ENCODE data around the gene CORO7.

Gene CORO7

GRCh38 chr16:4426021-4426684, 9.8 kb upstream of the CORO7 start:
- no peak for DNase-seq (ENCODE audit: low read depth)

DNA sequence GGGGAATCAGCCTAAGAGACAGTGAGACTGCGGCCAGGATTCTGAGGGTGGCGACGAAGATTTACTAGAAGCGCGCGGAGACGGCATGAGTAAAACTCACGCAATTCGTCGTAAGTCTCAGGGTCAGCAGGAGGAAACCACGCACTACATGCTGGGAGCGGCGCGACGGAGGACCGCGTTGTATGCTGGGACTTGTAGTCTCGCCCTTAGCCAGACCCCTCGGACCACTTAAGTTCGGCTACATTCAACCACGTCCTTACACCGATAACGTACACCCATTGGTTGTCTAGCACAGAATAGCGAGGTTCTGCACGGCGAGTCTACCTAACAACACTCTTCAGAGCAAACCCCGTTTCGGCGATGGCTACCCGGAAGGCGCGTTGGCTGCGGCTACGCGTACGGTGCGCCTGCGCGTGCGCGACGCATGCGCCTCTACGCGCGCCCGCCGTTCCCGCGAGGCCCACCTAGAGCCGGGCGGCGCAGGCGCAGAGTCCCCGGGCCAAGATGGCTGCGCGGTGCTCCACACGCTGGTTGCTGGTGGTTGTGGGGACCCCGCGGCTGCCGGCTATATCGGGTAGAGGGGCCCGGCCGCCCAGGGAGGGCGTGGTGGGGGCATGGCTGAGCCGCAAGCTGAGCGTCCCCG, 9.1 kb upstream of the CORO7 start, which contains the start of gene DNAJA3:
TSS of gene DNAJA3 (plus strand) at position 491 of the 643 bp plus-strand sequence. CDS start at position 505, 14 bp downstream.
- peak; percentile 97 for DNase-seq (ENCODE audit: low read depth)

GRCh38 chr16:4420505-4421105, 4.2 kb upstream of the CORO7 start:
- DNase-seq (ENCODE audit: low read depth), result no peak

GRCh38 chr16:4419402-4419959, 3.1 kb upstream of the CORO7 start:
- DNase-seq (ENCODE audit: low read depth), result no peak

GRCh38 chr16:4415538-4416199, 727 bp downstream of the CORO7 start:
- DNase-seq (ENCODE audit: low read depth), result no peak

DNA sequence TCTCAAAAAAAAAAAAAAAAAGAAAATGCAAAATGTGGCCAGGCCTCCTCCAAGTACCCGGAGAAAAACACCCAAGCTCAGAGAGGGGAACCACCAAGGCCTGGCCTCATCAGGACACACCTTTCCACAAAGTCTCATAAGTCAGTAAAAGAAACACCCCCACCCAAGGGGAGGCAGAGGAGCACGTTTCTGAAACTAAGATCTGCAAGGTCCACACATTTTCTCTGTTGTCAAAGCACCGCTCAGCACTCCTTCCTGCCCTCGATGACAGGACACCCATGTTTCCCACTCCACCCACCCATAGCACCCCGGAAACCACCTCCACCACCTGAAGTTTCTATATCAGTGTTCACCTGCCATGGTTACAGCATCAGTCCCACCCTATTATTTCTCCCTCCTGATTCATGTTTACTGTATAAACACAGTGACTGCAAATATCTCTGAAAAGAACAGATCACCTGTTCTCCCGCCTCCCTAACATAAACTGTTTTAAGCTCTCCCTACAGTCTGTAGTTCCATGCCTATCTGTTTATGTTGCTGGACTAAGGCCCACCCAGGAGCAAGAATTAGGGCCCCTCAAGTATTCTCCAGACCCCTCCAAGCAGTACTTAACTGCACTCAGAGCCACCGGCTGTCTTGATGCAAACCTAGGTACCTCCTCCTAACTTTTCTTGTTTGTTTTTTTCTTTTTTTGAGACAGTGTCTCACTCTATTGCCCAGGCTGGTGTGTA, 2.0 kb downstream of the CORO7 start:
- DNase-seq (ENCODE audit: low read depth), result no peak

DNA sequence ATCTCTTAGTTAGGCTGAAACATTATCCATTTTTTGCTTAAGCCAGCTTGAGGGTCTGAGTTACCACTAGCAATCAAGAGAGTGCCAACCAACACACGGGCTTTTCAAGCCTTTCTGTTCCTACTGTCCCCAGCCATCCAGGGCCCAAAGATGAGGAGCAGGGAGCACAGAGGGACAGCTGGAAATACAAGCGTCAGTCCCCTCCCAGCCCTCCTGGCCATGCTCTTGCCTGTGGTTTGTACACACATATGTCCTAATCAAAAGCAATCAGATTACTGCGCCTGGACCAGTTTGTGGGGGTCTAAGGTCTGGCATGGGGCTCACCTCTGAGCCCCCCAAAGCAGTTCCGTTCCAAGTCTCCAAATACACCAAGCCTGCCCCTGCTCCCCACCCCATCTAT, 3.5 kb downstream of the CORO7 start:
- DNase-seq (ENCODE audit: low read depth), result no peak

- no peak for DNase-seq (ENCODE audit: low read depth)
These were observed 4.2 kb downstream of the CORO7 start for GRCh38 chr16:4412159-4412558.

DNA sequence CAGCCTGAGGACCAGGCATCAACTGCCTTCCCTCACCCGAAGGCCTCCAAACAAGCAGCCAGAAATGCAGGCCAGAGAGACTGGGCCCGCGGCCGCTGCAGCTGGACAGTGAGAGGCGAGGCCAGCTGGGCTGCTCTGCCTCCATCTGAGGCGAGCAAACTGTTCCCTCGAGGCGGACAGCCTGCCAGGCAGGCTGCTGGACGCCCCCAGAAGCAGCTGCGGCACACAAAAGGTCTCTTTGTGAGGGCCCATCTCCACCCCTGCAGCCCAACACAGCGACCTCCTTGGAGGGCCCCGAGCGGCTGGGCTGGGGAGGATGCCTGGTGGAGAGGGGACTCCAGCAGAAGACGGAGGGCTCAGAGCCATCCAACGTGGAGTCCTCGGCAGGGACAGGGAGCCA, 4.7 kb downstream of the CORO7 start:
- no peak for DNase-seq (ENCODE audit: low read depth)

GRCh38 chr16:4410335-4411075, 5.9 kb downstream of the CORO7 start:
- peak; percentile 70 for DNase-seq (ENCODE audit: low read depth)

DNA sequence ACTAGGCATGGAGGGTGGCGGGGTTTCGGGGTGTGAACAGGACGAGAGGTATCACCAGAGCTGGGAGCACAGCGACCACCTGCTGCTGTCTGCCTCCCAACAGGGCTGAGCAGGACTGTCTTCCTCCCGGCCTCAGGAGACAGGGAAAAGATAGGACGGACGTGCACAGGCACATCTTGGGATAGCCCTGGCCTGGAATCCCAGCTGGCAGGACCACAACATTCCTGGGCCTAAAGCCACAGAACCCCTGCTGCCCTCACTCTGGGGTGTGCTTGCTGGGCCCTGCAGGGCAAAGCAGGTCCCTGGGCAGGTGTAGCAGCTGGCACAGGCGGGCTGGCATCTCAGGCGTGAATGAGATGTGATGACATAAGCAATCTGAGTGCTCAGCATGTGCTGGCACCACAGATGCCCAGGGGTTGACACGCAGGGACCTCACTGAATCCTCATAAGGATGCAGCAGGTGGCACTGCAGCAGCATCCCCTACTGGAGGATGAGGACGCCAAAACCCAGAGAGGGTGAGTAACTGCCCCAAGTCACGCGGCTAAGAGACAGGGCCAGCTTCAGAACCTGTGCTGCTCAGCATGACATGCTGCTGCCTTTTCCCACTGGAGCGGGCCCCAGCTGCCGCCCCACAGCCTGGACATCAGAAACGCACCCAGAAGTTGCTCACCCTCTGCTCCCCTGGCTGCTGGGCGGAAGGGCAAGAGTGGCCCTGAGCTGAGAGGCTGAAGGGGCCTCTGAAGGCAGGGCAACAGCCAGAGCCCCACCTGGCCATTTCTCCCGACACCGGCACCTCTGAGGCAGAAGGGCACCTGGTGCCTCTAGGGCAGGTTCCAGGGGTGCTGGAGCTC, 7.1 kb downstream of the CORO7 start:
- DNase-seq (ENCODE audit: low read depth), result no peak

- DNase-seq (ENCODE audit: low read depth), result no peak
These were observed 8.1 kb downstream of the CORO7 start for GRCh38 chr16:4408323-4408690.

DNA sequence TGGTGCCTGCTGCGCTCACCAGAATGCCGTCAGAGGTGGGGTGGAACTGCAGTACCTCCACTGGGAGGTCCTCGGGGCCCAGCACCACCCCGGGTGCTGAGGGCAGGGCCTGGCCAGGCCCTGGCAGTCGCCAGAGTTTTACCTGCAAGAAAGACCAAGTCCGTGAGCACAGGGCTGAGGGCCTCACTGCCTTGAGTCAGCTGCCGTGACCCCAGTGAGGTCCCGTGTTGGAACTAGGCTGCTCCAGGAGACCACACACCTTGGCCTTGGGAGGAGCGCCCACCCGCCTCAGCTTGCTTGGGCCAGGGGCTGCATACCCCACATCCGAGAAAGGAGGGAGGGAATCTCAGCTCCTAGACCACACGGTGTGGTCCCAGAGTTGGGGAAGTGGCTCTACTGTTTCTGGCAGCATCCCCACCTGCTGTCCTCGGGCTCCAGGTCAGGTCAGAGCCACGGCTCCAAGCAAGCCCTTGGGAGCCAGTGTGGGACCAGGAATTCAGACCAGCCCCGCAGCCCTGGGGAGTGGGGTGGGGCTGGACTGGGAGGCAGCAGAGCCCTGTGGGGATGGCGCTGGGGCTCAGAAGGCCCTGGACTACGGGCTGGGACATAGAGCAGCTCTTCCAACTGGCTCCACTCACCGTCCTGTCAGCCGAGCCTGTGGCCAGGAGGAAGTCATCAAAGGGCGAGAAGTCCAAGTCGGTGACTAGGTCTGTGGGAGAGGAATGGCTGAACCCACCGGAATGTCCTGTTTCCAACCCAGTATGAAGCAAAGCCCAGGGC, 8.7 kb downstream of the CORO7 start:
- DNase-seq (ENCODE audit: low read depth), result no peak

DNA sequence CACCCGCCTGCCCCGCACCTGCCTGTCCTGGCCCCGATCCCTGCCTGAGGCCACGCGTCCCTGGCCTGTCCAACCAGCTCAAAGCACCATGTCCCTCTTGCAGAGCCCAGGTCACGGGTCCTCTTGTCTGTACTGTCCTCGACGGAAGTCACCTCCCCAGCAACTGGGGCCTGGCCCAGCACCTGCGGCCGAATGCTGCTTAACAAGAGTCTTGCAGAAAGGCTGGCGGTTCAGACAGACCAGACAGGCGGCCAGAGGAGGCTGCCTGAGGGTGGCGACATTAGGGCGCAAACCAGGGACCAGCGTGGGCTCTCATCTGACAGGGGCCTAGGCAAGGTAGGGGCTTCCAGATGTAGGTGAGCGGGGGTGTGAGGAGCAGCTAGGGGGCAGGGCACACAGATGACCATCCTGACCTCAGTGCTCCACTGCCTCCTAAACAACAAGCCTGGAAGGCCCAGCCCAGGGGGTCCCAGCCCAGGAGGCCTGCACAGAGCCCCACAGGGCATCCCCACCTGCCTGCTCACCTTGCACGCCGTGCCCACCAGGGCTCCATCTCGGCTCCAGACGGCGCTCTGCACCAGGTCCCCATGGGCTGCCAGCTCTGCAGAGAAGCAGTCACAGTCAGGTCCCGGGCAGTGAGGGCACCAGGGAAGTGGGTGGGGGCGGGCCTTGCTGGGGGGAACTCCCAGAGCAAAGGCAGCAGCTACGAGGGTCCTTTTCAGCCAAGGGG, 11.3 kb downstream of the CORO7 start:
- DNase-seq (ENCODE audit: low read depth), result no peak

DNA sequence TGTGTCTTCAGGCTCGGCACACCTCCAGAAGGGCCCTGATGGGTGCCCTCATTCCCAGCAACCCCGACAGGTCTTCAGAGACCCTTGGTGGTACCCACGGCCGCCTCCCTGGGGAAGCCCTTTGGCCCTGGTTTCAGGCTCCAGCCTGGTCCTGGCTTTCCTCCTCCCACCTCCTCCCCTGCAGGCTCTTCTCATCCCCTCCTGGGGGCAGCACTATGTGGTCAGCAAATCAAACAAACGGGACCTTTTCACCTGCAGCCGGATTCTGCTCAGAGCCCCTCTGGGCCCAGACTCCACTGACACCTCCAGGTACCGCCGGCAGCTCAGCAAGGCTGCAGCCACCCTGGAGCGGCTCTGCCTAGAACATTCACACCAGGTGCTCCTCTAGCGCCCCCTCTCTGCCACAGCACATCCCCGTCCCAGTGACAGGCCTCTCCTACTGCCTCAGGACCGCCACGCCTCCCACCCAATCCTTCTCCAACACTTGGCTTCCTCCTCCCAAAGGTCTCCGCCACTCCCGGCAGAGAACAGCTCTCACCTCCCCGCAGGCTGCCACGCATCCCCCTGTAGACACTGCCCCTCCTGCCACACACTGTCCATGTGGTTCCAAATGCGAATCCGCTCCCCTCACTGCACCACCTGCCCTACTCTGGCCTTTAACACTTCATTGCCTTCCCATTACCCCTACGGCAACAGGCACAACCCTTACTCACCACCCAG, 12.0 kb downstream of the CORO7 start:
- no peak for DNase-seq (ENCODE audit: low read depth)

- no peak for DNase-seq (ENCODE audit: low read depth)
These were observed 13.1 kb downstream of the CORO7 start for GRCh38 chr16:4403133-4403949.

GRCh38 chr16:4402439-4403132, 13.8 kb downstream of the CORO7 start:
- no peak for DNase-seq (ENCODE audit: low read depth)

Measured in fibroblast of the conjunctiva (primary cell).